Left ventricle myocardium inferior (tissue), 1 donor: ENCODE data around the gene NUDT4. TPM values are rescaled to one million over a fixed set of nuclear protein-coding genes. Genes with fewer than 3 reads are reported as not detected.

Experiments
- DNase-seq: peaks from one replicate; pipeline ENCODE4 v3.0.0-alpha.2; 2020
- H3K27ac ChIP-seq: fragments of 200-600 bp; replicated peaks from 2 replicates; pipeline ENCODE4 v1.8.0; 2021
- H3K27me3 ChIP-seq: fragments of 200-600 bp; 2 replicates; pipeline ENCODE4 v1.8.0; 2021; ENCODE audit warnings: low read depth
- H3K36me3 ChIP-seq: fragments of 200-600 bp; 2 replicates; pipeline ENCODE4 v1.8.0; 2021
- H3K4me1 ChIP-seq: fragments of 200-600 bp; 2 replicates; pipeline ENCODE4 v1.8.0; 2021
- H3K4me3 ChIP-seq: fragments of 200-600 bp; 2 replicates; pipeline ENCODE4 v1.8.0; 2021; ENCODE audit warnings: mild to moderate bottlenecking, moderate library complexity
- H3K9me3 ChIP-seq: fragments of 200-600 bp; replicated peaks from 2 replicates; pipeline ENCODE4 v1.8.0; 2021
- intact Hi-C: fragments of 100-400 bp; cut with micrococcal nuclease; formaldehyde crosslinking; loops from one replicate; pipeline ENCODE4 v1.11.0; 2022
- total RNA-seq: library from RNA; stranded (reverse); fragmentation: NEBNext Ultra II Directional; extraction: Animal tissue kit (Norgen Biotek cat#: 25700); gene quantifications from one replicate; pipeline ENCODE4 v1.2.1, GENCODE V29; 2021
- TF ChIP-seq, protein P1 (sequence below): fragments of 200-600 bp; IDR thresholded peaks from 2 replicates; pipeline ENCODE4 v1.8.0; 2021; ENCODE audit warnings: antibody characterized with exemption, mild to moderate bottlenecking, borderline replicate concordance
- donor health status: DM: no; HTN: yes; CAD: no; lungs with severe emphysema.

Gene NUDT4
- total RNA-seq, 1 donor from 2014 or later = 283 TPM

DNA sequence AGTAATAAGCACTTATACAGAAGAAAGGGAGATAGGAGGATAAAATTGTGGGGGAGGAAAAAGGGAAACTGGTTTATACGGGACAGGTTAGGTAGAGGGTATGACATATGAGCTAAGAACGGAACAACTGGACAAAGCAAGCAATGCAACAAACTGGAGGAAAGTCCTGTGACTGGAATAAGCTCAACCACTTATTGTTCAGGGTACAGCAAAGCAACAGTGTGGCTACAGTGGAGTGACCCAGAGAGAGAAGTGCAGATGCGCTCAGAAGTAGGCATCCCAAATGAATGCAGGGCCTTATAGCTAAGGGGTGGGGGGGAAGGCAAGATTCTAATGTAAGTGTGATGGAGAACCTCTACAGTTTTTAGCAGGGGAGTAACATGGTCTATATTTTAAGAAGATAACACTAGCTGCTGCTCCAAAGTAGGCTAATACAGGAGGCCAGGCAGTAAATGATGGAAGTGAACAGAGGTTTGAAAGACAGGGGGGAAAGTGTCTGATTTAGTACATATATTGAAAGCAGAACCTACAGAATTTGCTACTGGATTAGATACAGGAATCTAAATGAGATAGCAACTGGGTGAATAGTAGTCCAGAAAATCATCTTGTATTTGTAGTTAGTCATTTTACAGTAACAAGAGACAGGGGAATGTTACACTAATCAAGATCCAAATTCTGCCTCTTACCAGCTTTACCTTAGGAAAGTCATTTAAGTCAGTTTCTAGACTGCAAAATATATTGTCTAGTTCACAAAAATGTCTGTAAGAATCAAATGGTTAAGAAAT, 60.7 kb downstream of the NUDT4 start:
- H3K27ac ChIP-seq = peak overlapping the region; percentile 59
- H3K4me3 ChIP-seq = no peak overlapping the region
- no peaks in the 10 kb centered on the region for H3K27me3 ChIP-seq
- H3K9me3 ChIP-seq = no peaks in the 10 kb centered on the region
- DNase-seq = no peak
- peaks cover 93% of the 10 kb centered on the region for H3K4me1 ChIP-seq
- TF ChIP-seq, protein P1, sequence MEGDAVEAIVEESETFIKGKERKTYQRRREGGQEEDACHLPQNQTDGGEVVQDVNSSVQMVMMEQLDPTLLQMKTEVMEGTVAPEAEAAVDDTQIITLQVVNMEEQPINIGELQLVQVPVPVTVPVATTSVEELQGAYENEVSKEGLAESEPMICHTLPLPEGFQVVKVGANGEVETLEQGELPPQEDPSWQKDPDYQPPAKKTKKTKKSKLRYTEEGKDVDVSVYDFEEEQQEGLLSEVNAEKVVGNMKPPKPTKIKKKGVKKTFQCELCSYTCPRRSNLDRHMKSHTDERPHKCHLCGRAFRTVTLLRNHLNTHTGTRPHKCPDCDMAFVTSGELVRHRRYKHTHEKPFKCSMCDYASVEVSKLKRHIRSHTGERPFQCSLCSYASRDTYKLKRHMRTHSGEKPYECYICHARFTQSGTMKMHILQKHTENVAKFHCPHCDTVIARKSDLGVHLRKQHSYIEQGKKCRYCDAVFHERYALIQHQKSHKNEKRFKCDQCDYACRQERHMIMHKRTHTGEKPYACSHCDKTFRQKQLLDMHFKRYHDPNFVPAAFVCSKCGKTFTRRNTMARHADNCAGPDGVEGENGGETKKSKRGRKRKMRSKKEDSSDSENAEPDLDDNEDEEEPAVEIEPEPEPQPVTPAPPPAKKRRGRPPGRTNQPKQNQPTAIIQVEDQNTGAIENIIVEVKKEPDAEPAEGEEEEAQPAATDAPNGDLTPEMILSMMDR = no peak
- no peaks in the 10 kb centered on the region for H3K36me3 ChIP-seq
- intact Hi-C loops = no loop called here

DNA sequence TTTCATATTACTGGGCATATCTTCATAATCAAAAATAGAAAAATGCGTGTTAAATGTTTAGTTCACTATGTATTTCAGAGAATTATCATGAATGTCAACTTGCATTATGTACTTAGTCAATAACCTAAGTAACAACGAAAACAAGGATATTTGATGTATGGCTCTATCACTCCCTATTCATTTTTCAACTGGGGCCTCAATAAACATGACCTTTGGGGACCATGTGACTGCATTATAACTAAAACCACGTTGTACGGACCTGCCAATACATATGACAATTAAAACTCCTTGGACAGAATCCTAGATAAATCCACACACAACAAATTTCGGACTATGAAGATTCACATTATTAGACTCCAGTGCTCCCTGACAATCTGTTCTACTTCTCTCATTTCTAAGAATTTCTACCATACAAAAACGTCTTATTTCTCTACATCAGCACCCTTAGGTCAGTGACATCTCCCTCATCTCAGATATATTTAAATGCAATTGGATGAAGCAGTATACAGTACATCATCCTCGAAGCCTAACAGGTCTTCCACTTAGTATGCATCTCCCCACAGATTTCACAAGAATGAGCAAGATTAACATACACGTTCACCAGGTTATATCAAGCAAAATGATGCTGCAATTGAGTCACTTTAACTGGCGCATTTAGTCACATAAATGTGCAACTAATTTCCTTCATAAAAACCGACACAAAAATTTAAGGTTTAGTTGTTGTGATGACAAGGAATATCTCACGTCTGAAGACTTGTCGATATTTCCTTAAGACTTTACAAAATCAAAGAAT, 62.5 kb downstream of the NUDT4 start:
- H3K36me3 ChIP-seq = no peaks in the 10 kb centered on the region
- peak overlapping the region; percentile 98 for H3K4me3 ChIP-seq
- H3K4me1 ChIP-seq = peaks cover 75% of the 10 kb centered on the region
- no peak for DNase-seq
- intact Hi-C loops = no loop called here
- H3K27me3 ChIP-seq = no peaks in the 10 kb centered on the region
- no peaks in the 10 kb centered on the region for H3K9me3 ChIP-seq
- H3K27ac ChIP-seq = no peak overlapping the region
- TF ChIP-seq, protein P1 = no peak

- intact Hi-C loops = no loop called here
- H3K4me1 ChIP-seq = peaks cover 66% of the 10 kb centered on the region
- DNase-seq = peak; percentile 33
These were observed 63.4 kb downstream of the NUDT4 start for GRCh38 chr12:93441081-93441616.

GRCh38 chr12:93441617-93442410, 64.1 kb downstream of the NUDT4 start, which contains the start of gene UBE2N:
Gene UBE2N, minus strand, starts transcription at chr12:93441947. Its CDS starts 63 bp downstream, at chr12:93441884.
- TF ChIP-seq, protein P1 = no peak
- peak; percentile 96 for DNase-seq
- Histone ChIP-seq H3K36me3 (no peaks in the 10 kb centered on the region), H3K4me1 (peaks cover 59% of the 10 kb centered on the region), H3K27me3 (no peaks in the 10 kb centered on the region), H3K27ac (peak within 1 kb of the TSS; percentile 93), H3K9me3 (no peaks in the 10 kb centered on the region), H3K4me3 (peak within 1 kb of the TSS; percentile 98)
- intact Hi-C loops = no loop called here

More at GRCh38 chr12:93441081-93441616, 63.4 kb downstream of the NUDT4 start:
- TF ChIP-seq, protein P1 = no peak
- Histone ChIP-seq H3K9me3 (no peaks in the 10 kb centered on the region), H3K27ac (peak overlapping the region; percentile 93), H3K4me3 (peak overlapping the region; percentile 98), H3K27me3 (no peaks in the 10 kb centered on the region), H3K36me3 (no peaks in the 10 kb centered on the region)
